GM13976 (cell line): ENCODE data around the gene SDHA.
"Not testable (repeated sequence)": the region's sequence is repeated elsewhere in the genome, so short reads cannot be mapped to it uniquely, and the experiment has no call there.

Experiments
- DNase-seq: peaks from one replicate; pipeline ENCODE4 v3.0.0; 2012; ENCODE audit warnings: low spot score
- CTCF ChIP-seq: IDR thresholded peaks from 2 replicates; pipeline ENCODE4 v1.5.1; 2012; ENCODE audit warnings: borderline replicate concordance, mild to moderate bottlenecking; ENCODE audit not compliant: insufficient read depth; ENCODE audit errors: extremely low read depth, missing control alignments, control extremely low read depth
- in situ Hi-C: fragments of 300-500 bp; cut with MboI; formaldehyde crosslinking; loops from one replicate; pipeline ENCODE4 v1.12.0; 2022; ENCODE audit warnings: low sequenced_read_pairs, mixed read lengths, inconsistent platforms; ENCODE audit not compliant: unreplicated experiment

Gene SDHA

GRCh38 chr5:217494-218456 lies at the start of gene SDHA, which contains the start of gene CCDC127:
SDHA (plus strand) TSS chr5:218320; CDS start chr5:218356, 36 bp downstream.
CCDC127 (minus strand) TSS chr5:218153; CDS start chr5:216849, 1,304 bp downstream.
- in situ Hi-C loops = not testable (repeated sequence)

GRCh38 chr5:169071-169727 lies 48.9 kb upstream of the SDHA start:
- in situ Hi-C loops = no loop called here
- DNase-seq = no peak
- TF ChIP-seq CTCF = no peak

More at GRCh38 chr5:217494-218456, at the start of gene SDHA, which contains the start of gene CCDC127:
- TF ChIP-seq CTCF = peak; percentile 25
- peak; percentile 100 for DNase-seq

- TF ChIP-seq CTCF = no peak
- in situ Hi-C loops = no loop called here
- DNase-seq = no peak
These were observed 48.4 kb upstream of the SDHA start for GRCh38 chr5:169728-170094.

- TF ChIP-seq CTCF = no peak
- no peak for DNase-seq
- in situ Hi-C loops = no loop called here
These were observed 46.9 kb upstream of the SDHA start for GRCh38 chr5:170971-171800.

GRCh38 chr5:171801-172331 lies 46.3 kb upstream of the SDHA start:
- in situ Hi-C loops = no loop called here
- no peak for TF ChIP-seq CTCF
- DNase-seq = no peak

GRCh38 chr5:172421-172820 lies 45.7 kb upstream of the SDHA start:
- in situ Hi-C loops = no loop called here
- DNase-seq = no peak
- TF ChIP-seq CTCF = no peak
